Hepatocyte (in vitro differentiated cells): ENCODE measurements around the gene TOP2A. TPM values are rescaled to one million over a fixed set of nuclear protein-coding genes. Genes with fewer than 3 reads are reported as not detected.
"Not testable (repeated sequence)": the region's sequence is repeated elsewhere in the genome, so short reads cannot be mapped to it uniquely, and the experiment has no call there.

Experiments
- DNase-seq: peaks from one replicate; pipeline ENCODE4 v3.0.0-alpha.2; 2016; ENCODE audit warnings: low spot score
- H2AFZ ChIP-seq: fragments of 200-600 bp; sonication (generic); 2 replicates; pipeline ENCODE4 v1.6.0; 2016; ENCODE audit warnings: antibody characterized with exemption, mild to moderate bottlenecking
- H3K27ac ChIP-seq: fragments of 200-600 bp; sonication (generic); 2 replicates; pipeline ENCODE4 v1.5.1; 2016; ENCODE audit warnings: mild to moderate bottlenecking
- H3K27me3 ChIP-seq: fragments of 200-600 bp; sonication (generic); 2 replicates; pipeline ENCODE4 v1.6.1; 2016
- H3K36me3 ChIP-seq: fragments of 200-600 bp; sonication (generic); replicated peaks from 2 replicates; pipeline ENCODE4 v1.5.1; 2016; ENCODE audit warnings: low read depth; ENCODE audit not compliant: insufficient read depth
- H3K4me1 ChIP-seq: fragments of 200-600 bp; sonication (generic); 2 replicates; pipeline ENCODE4 v1.5.1; 2016; ENCODE audit warnings: mild to moderate bottlenecking, moderate library complexity; ENCODE audit not compliant: insufficient read depth
- H3K4me2 ChIP-seq: fragments of 200-600 bp; sonication (generic); 2 replicates; pipeline ENCODE4 v1.6.0; 2016
- H3K4me3 ChIP-seq: fragments of 200-600 bp; sonication (generic); 2 replicates; pipeline ENCODE4 v1.5.1; 2016; ENCODE audit warnings: mild to moderate bottlenecking
- H3K79me2 ChIP-seq: fragments of 200-600 bp; sonication (generic); 2 replicates; pipeline ENCODE4 v1.6.0; 2017; ENCODE audit warnings: mild to moderate bottlenecking
- H3K9me2 ChIP-seq: fragments of 200-600 bp; sonication (generic); replicated peaks from 2 replicates; pipeline ENCODE4 v1.6.0; 2017; ENCODE audit warnings: mild to moderate bottlenecking; ENCODE audit not compliant: insufficient read depth
- H3K9me3 ChIP-seq: fragments of 200-600 bp; sonication (generic); 2 replicates; pipeline ENCODE4 v1.5.1; 2016; ENCODE audit warnings: low read depth, mild to moderate bottlenecking
- H4K20me1 ChIP-seq: fragments of 200-600 bp; sonication (generic); 2 replicates; pipeline ENCODE4 v1.6.0; 2016; ENCODE audit warnings: mild to moderate bottlenecking; ENCODE audit not compliant: insufficient read depth, poor library complexity, severe bottlenecking
- EZH2 ChIP-seq: fragments of 200-600 bp; sonication (generic); IDR thresholded peaks from 2 replicates; pipeline ENCODE4 v1.6.1; 2016; ENCODE audit warnings: antibody characterized with exemption, mild to moderate bottlenecking, borderline replicate concordance
- EZH2phosphoT487 ChIP-seq: fragments of 200-600 bp; sonication (generic); IDR thresholded peaks from one replicate; pipeline ENCODE4 v1.6.1; 2018; ENCODE audit warnings: antibody characterized with exemption, mild to moderate bottlenecking, low read depth, moderate library complexity; ENCODE audit not compliant: unreplicated experiment, severe bottlenecking
- WGBS: methylation state at CpG from one replicate; pipeline ENCODE4 v1.1.6; 2016; ENCODE audit warnings: low lambda C conversion rate; ENCODE audit errors: missing lambda C conversion rate; 5-methylcytosine and 5-hydroxymethylcytosine counted together
- polyA plus RNA-seq: library from polyadenylated mRNA; unstranded; fragments of >200 nt; fragmentation: Nextera tagmentation; extraction: Ambion mirVana; gene quantifications from 2 replicates; pipeline ENCODE4 v1.2.1, GENCODE V29; 2016
- total RNA-seq: library from RNA; depleted of rRNA; stranded (reverse); fragments of >200 nt; gene quantifications from 2 replicates; pipeline ENCODE4 v1.2.3, GENCODE V29; 2014
- TF ChIP-seq, protein P1 (sequence below): fragments of 200-600 bp; sonication (generic); IDR thresholded peaks from 2 replicates; pipeline ENCODE4 v1.5.1; 2016; ENCODE audit warnings: antibody characterized with exemption, mild to moderate bottlenecking; ENCODE audit not compliant: poor library complexity

The TOP2A gene
- total and polyA plus RNA-seq, 2 experiments from 2014 or later = 21.3 to 37.4 TPM

- Histone ChIP-seq H3K9me2 (no peaks in the 10 kb centered on the region), H3K36me3 (no peaks in the 10 kb centered on the region), H3K79me2 (no peaks in the 10 kb centered on the region), H3K27ac (no peak overlapping the region), H3K4me1 (no peaks in the 10 kb centered on the region), H3K4me3 (no peak overlapping the region), H3K27me3 (no peaks in the 10 kb centered on the region), H3K4me2 (no peak overlapping the region), H2AFZ (no peak overlapping the region), H4K20me1 (no peaks in the 10 kb centered on the region), H3K9me3 (no peaks in the 10 kb centered on the region)
- TF ChIP-seq EZH2 = no peak
- no peak for TF ChIP-seq EZH2phosphoT487
- TF ChIP-seq, protein P1, sequence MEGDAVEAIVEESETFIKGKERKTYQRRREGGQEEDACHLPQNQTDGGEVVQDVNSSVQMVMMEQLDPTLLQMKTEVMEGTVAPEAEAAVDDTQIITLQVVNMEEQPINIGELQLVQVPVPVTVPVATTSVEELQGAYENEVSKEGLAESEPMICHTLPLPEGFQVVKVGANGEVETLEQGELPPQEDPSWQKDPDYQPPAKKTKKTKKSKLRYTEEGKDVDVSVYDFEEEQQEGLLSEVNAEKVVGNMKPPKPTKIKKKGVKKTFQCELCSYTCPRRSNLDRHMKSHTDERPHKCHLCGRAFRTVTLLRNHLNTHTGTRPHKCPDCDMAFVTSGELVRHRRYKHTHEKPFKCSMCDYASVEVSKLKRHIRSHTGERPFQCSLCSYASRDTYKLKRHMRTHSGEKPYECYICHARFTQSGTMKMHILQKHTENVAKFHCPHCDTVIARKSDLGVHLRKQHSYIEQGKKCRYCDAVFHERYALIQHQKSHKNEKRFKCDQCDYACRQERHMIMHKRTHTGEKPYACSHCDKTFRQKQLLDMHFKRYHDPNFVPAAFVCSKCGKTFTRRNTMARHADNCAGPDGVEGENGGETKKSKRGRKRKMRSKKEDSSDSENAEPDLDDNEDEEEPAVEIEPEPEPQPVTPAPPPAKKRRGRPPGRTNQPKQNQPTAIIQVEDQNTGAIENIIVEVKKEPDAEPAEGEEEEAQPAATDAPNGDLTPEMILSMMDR = no peak
- DNase-seq = no peak
- WGBS = 100% methylated on average over 3 of the region's 3 CpGs
These were observed 10.2 kb downstream of the TOP2A start for GRCh38 chr17:40407460-40407859.

DNA sequence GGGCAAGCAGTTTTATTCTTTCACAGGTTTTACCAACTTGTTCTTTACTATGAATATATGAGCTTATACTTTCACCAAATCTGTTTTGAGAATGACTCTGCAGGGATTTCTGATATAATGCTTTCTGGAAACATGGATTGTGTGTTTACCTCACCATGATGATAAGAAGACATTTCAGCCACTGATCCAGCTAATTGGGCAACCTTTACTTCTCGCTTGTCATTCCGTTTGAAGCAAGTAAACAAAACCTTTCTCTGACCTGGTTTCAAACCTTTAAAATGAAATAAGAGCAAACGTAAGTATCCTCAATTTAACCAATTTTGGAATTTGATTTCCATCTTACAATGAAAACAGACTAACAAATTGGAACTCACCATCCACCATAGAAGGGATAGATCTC is 13.7 kb downstream of the TOP2A start:
- Histone ChIP-seq H3K27ac (no peak overlapping the region), H3K4me3 (no peak overlapping the region), H4K20me1 (no peaks in the 10 kb centered on the region), H3K4me2 (no peak overlapping the region), H3K27me3 (no peaks in the 10 kb centered on the region), H3K9me2 (no peaks in the 10 kb centered on the region), H3K9me3 (no peaks in the 10 kb centered on the region), H2AFZ (peak overlapping the region; percentile 28), H3K79me2 (no peaks in the 10 kb centered on the region), H3K4me1 (no peaks in the 10 kb centered on the region), H3K36me3 (no peaks in the 10 kb centered on the region)
- 79% methylated on average over 3 of the region's 3 CpGs for WGBS
- TF ChIP-seq EZH2 (no peak), EZH2phosphoT487 (no peak)
- TF ChIP-seq, protein P1 = no peak
- no peak for DNase-seq

DNA sequence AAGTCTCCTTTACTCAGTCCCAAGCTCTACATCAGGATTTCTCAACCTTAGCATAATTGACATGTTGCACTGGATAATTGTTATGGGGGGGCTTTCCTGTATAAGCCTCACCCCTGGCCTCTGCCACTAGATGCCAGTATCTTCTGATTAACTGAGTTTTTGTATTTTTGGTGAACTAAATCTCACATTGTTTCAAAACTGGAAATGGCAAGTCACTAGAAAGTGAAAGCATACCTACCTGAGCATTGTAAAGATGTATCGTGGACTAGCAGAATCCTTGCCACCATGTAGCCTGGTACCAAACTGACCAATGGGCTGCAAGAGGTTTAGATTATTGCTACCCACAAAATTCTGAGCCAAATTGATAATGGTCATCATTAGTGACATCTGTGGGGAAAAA is 15.0 kb downstream of the TOP2A start:
- DNase-seq = no peak
- Histone ChIP-seq H3K9me3 (no peaks in the 10 kb centered on the region), H3K4me1 (no peaks in the 10 kb centered on the region), H4K20me1 (no peaks in the 10 kb centered on the region), H3K79me2 (no peaks in the 10 kb centered on the region), H3K27ac (no peak overlapping the region), H3K27me3 (no peaks in the 10 kb centered on the region), H3K9me2 (no peaks in the 10 kb centered on the region), H3K36me3 (no peaks in the 10 kb centered on the region), H3K4me2 (no peak overlapping the region), H3K4me3 (no peak overlapping the region), H2AFZ (no peak overlapping the region)
- TF ChIP-seq EZH2 = no peak
- TF ChIP-seq EZH2phosphoT487 = no peak
- TF ChIP-seq, protein P1 = no peak
- WGBS = 100% methylated on average over 1 of the region's 1 CpG

DNA sequence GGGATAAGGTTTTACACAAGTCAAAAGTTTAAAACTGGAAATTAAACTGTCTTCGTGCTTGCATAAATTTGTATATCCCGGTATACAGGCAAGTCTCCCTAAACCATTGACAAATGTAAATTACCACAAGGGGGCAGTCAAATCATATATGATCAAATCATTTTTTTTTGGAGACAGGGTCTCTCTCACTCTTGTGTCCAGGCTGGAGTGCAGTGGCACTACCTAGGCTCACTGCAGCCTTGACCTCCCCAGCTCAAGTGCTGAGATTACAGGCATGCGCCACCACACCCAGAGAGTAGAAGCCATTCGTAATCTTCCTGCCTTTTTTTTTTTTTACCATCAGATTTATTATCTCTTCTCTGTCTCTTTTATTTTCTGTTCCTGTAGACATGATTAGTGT is 18.5 kb downstream of the TOP2A start:
- H3K27ac ChIP-seq = no peak overlapping the region
- H3K9me2 ChIP-seq = no peaks in the 10 kb centered on the region
- 80% methylated on average over 4 of the region's 4 CpGs for WGBS
- H4K20me1 ChIP-seq = no peaks in the 10 kb centered on the region
- H3K79me2 ChIP-seq = no peaks in the 10 kb centered on the region
- H2AFZ ChIP-seq = no peak overlapping the region
- H3K4me3 ChIP-seq = no peak overlapping the region
- no peak overlapping the region for H3K4me2 ChIP-seq
- H3K27me3 ChIP-seq = no peaks in the 10 kb centered on the region
- TF ChIP-seq EZH2phosphoT487 = no peak
- TF ChIP-seq, protein P1 = peak; percentile 61
- H3K36me3 ChIP-seq = no peaks in the 10 kb centered on the region
- H3K9me3 ChIP-seq = no peaks in the 10 kb centered on the region
- DNase-seq = peak; percentile 75
- H3K4me1 ChIP-seq = no peaks in the 10 kb centered on the region

- H3K4me3 ChIP-seq, DNase-seq, H3K4me2 ChIP-seq, H2AFZ ChIP-seq, H3K9me2 ChIP-seq, H3K79me2 ChIP-seq, H3K9me3 ChIP-seq, H3K27ac ChIP-seq, H3K4me1 ChIP-seq, H4K20me1 ChIP-seq, H3K27me3 ChIP-seq, H3K36me3 ChIP-seq: not testable (repeated sequence)
- 93% methylated on average over 3 of the region's 3 CpGs for WGBS
These were observed 31.1 kb downstream of the TOP2A start for GRCh38 chr17:40386555-40386954.
